Raji (cell line): ENCODE measurements around the gene UFSP2.
A peak's percentile ranks its signal among the peaks of the same experiment; 100 is the strongest.

Source experiments
- POLR2A ChIP-seq: IDR thresholded peaks from 2 replicates; pipeline ENCODE4 v1.6.1; 2011; ENCODE audit warnings: low read depth, low read length, control low read depth; ENCODE audit not compliant: insufficient read depth

UFSP2 gene, protein sequence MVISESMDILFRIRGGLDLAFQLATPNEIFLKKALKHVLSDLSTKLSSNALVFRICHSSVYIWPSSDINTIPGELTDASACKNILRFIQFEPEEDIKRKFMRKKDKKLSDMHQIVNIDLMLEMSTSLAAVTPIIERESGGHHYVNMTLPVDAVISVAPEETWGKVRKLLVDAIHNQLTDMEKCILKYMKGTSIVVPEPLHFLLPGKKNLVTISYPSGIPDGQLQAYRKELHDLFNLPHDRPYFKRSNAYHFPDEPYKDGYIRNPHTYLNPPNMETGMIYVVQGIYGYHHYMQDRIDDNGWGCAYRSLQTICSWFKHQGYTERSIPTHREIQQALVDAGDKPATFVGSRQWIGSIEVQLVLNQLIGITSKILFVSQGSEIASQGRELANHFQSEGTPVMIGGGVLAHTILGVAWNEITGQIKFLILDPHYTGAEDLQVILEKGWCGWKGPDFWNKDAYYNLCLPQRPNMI

GRCh38 chr4:185425647-185426352 is at the start of gene UFSP2:
Gene UFSP2 (minus strand): TSS chr4:185425964. CDS start chr4:185425868, 96 bp downstream.
- peak; percentile 79 for TF ChIP-seq POLR2A

DNA sequence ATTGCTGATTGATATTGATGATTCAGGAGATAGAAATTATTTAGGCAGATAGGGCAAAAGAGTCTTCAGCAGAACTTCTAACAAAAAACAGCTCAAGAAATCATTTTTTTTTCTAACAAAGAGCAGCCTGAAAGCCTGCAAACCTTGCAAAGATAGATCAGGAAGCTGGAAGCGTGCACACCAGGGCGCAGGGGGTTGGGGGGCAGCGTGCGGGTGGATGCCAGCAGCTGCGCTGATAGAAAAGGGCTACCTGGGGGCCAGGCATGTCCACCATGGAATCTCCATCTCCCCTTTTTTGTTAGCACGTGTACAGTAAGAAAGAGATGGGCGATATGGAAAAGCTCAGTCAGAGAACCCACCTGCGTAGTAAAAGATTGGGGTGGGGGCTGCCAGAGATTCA is 47.5 kb upstream of the UFSP2 start:
- no peak for TF ChIP-seq POLR2A

GRCh38 chr4:185472103-185472542 is 46.4 kb upstream of the UFSP2 start:
- TF ChIP-seq POLR2A, result no peak

DNA sequence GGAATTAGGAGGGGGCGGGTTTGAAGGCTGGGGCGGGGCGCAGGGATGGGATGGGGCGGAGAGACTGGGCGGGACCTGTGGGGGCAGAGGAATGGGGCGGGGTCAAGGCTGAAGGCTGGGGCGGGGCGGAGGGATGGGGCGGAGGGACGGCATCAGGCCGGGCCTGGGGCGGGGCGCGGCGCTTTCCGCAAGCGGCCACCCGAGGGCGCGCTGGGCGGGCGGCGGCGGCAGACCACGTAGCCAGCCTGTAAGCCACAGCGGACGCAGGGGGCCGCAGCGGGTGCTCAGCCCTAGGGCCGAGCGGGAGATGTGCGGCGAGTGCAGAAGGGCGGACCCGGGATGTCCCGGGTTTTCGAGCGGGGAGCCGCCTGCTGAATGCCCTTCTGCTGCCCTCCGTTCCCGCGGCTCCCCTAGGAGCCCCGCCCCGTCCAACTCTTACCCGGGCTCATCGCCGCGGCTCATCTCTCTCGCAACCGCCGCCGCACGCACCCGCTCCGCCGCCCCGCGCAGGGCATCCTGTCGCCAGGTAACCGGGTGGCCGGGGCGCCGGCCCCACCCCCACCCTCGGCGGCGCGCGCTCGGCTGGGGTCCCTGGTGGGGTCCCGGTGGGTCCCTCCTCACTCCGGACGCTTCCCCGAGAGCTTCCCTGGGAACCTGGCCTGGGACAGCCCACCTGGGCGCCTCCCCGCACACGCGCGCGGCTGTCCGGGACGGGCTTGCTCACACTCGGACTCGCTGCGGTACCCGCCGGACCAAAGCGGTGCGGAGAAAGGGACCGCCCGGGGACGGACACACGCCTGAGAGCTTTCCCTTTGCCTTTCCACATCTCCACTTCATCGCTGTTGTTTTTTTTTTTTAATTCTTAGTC is 45.7 kb upstream of the UFSP2 start, which contains the start of gene CCDC110:
Gene CCDC110 (minus strand): TSS at position 499 of the 868 bp plus-strand sequence. CDS start 50 bp downstream, at position 449.
- peak; percentile 61 for TF ChIP-seq POLR2A

- no peak for TF ChIP-seq POLR2A
Measured at GRCh38 chr4:185470501-185471195, 44.9 kb upstream of the UFSP2 start.

DNA sequence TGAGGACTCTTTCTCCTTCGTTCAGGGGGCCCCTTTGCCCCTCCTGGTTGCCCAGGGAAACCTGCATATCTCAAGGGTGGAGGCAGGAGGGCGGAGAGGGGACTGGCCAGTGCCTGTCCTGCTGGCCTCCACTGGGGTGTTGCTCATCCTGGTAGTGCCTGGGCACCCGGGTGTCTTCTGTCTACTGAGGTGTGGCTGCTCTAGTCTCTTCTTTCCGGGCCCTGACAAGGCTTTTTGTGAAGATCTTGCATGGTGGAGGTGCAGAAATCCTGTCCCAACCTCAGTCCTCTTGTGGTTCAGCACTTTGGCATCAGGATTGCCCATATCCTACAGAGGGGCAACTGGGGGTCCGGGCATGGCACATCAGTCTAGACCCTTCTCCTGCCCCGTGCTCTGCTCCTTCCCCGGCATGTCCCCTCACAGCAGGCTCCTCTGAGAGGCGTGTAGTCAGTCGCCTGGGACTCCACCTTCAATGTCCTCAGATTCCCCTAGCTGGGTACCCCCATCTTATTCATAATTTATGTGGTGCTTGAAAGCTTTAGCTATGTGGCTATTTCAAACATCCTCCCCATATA is 43.9 kb upstream of the UFSP2 start:
- TF ChIP-seq POLR2A, result no peak

- TF ChIP-seq POLR2A, result no peak
Measured at GRCh38 chr4:185468999-185469398, 43.2 kb upstream of the UFSP2 start.

DNA sequence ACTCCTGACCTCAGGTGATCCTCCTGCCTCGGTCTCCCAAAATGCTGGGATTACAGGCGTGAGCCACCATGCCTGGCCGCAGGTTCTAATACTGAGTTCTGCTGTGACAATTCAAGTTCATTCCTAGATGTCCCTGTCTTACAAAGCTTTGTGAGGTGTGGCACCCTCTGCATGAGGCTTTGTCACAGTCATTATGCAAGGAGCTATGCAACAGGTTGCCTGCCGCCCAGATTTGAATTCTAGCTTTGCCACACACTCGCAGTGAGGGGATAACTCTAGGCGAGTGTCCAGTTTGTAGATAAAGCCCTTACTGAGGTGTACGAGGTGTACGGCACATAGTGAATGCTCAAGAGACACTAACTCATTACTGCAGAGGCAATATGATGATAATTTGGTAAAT is 42.2 kb upstream of the UFSP2 start:
- no peak for TF ChIP-seq POLR2A

DNA sequence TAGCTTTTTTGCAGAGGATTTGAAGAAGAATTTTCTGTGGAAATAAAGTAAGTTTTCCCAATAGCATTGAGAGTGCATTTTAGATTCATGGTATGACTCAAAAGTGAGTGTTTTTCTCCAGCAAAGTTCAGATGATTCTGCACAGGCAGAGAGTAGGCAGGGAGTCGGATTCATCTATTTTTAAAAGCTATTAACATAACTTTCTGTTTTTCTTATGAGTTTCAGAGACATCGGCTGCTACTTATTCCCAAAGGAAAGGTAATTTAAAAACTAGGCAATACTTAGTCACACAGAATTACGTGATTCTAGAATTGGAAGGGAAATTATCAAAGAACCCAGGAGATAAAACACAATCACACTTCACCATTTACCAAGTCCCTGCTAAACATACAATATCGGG is 41.3 kb upstream of the UFSP2 start:
- no peak for TF ChIP-seq POLR2A

DNA sequence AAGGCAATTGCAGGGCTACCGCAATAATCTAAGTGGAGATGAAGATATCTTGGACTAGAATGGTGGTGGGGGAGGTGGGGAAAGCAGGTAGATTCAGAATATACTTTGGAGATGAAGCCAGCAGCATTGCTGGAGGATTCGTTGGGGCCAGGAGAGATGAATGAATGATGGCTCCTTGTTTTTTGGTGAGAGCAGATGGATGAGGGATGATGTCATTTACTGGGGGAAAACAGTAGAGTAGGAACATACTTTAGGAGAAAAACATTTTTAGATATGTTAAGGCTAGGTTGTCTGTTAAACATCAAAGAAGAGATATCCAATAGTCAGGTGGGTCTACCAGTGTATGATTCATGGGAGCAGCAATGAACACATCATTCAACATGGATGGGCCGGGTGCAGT is 39.9 kb upstream of the UFSP2 start:
- TF ChIP-seq POLR2A, result no peak

DNA sequence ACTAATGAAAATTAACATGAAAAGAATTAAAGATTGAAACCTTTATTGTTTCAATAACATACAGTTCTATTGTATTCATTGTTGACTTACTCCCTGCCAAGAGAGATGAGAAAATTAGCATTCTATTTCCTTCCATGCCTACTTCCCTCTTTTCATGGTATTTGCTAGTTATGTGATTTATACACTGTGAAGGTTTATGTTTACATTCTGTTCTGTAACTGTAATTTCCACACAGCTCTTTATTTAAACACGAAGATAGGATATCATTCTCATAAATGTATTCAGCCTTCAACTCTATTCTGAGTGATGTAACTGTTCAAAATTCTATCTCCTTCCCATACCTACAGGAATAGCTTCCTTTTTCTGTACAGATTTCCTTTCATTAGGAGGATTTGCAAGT is 39.1 kb upstream of the UFSP2 start:
- no peak for TF ChIP-seq POLR2A

- TF ChIP-seq POLR2A, result no peak
Measured at GRCh38 chr4:185464183-185464582, 38.4 kb upstream of the UFSP2 start.

DNA sequence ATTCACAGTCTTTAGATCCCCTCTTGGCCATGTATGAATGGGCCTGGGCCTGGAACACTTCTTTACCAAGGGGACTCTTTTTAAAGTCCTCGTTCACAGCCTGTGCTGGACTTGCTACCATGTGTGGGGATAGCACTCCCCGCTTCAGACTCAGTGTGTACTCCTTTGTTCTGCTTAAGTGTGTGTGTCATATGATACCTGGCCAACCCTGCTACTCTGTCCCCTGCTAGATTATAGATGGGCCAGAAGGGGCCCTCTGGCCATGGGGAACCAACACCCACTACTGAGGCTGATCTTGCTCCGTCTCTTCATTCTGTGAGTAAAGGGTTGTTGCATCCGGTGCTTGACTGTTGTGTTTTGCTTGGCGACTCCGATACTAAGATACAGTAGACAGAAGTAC is 37.8 kb upstream of the UFSP2 start:
- TF ChIP-seq POLR2A, result no peak

DNA sequence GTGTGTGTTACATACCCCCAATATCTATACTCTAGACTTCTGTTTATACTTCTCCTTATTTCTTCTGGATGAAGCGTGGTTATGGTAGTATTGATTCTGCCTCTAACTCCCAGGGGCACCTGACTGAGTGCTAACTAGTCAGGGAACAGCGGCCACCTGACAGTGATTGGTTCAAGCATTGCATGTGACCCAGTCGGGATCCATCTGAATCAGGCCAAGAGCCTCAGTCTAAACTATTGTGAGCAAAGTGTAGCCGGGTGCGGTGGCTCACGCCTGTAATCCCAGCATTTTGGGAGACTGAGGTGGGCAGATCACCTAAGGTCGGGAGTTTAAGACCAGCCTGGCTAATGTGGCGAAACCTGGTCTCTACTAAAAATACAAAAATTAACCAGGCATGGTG is 35.8 kb upstream of the UFSP2 start:
- no peak for TF ChIP-seq POLR2A
